DND-41 (cell line): ENCODE results near the gene ENKD1.

Experiments
- CTCF ChIP-seq: IDR thresholded peaks from 2 replicates; pipeline ENCODE4 v1.5.1; 2012; ENCODE audit warnings: borderline replicate concordance, low read length, moderate library complexity, mild to moderate bottlenecking; ENCODE audit not compliant: poor library complexity, severe bottlenecking; ENCODE audit errors: extremely low read depth
- EZH2 ChIP-seq: IDR thresholded peaks from 3 replicates; pipeline ENCODE4 v1.6.1; 2012; ENCODE audit warnings: borderline replicate concordance, low read depth, mild to moderate bottlenecking, moderate library complexity, low read length, inconsistent platforms; ENCODE audit not compliant: severe bottlenecking

GRCh38 chr16:67664871-67665270, 1.7 kb downstream of the ENKD1 start:
- TF ChIP-seq CTCF (no peak), EZH2 (no peak)
